Urothelium cell line (cell line): ENCODE measurements around the gene RPL41.
"Not testable (repeated sequence)": the region's sequence is repeated elsewhere in the genome, so short reads cannot be mapped to it uniquely, and the experiment has no call there.

Experiments
- DNase-seq: peaks from one replicate; pipeline ENCODE4 v3.0.0; 2011; ENCODE audit warnings: low spot score, mixed read lengths
- FAIRE-seq: peaks from 2 replicates; lab custom pipeline; 2011; peaks lifted over from hg19 to GRCh38; lab: Jason Lieb, UNC

RPL41 gene

GRCh38 chr12:56102683-56103065 lies 13.8 kb upstream of the RPL41 start:
- DNase-seq, result no peak
- no peak for FAIRE-seq

- DNase-seq (no peak), FAIRE-seq (no peak)
Observed at GRCh38 chr12:56103066-56103711, 13.2 kb upstream of the RPL41 start.

GRCh38 chr12:56103823-56104108 lies 12.7 kb upstream of the RPL41 start:
- DNase-seq, result no peak
- FAIRE-seq, result no peak

GRCh38 chr12:56104109-56104814 lies 12.2 kb upstream of the RPL41 start, which contains the start of gene PA2G4:
Gene PA2G4, plus strand, starts transcription at chr12:56104559. Its CDS starts 179 bp downstream, at chr12:56104738.
- FAIRE-seq, result no peak
- DNase-seq, result peak; percentile 98

GRCh38 chr12:56104815-56105608 lies 11.4 kb upstream of the RPL41 start:
- FAIRE-seq, result no peak
- DNase-seq, result no peak

- FAIRE-seq (no peak), DNase-seq (no peak)
Observed at GRCh38 chr12:56105609-56105902, 10.9 kb upstream of the RPL41 start.

- DNase-seq, result no peak
- no peak for FAIRE-seq
Observed at GRCh38 chr12:56107242-56107641, 9.2 kb upstream of the RPL41 start.

- no peak for FAIRE-seq
- DNase-seq, result no peak
Observed at GRCh38 chr12:56110571-56110970, 5.9 kb upstream of the RPL41 start.

GRCh38 chr12:56114084-56114483 lies 2.3 kb upstream of the RPL41 start:
- DNase-seq, result no peak
- no peak for FAIRE-seq

- DNase-seq (no peak), FAIRE-seq (no peak)
Observed at GRCh38 chr12:56115329-56115728, 1.1 kb upstream of the RPL41 start.

- not testable (repeated sequence) for FAIRE-seq, DNase-seq
Observed at GRCh38 chr12:56117082-56117706, 761 bp downstream of the RPL41 start.

- DNase-seq (peak; percentile 94), FAIRE-seq (peak; percentile 89)
Observed at GRCh38 chr12:56117778-56118687, 1.6 kb downstream of the RPL41 start, which contains the start of gene ZC3H10. Gene ZC3H10, plus strand, starts transcription at chr12:56118266. Its CDS starts 2,297 bp downstream, at chr12:56120563.

GRCh38 chr12:56118688-56119357 lies 2.4 kb downstream of the RPL41 start:
- DNase-seq (no peak), FAIRE-seq (no peak)

GRCh38 chr12:56119361-56119796 lies 2.9 kb downstream of the RPL41 start:
- peak; percentile 78 for DNase-seq
- no peak for FAIRE-seq

- DNase-seq (peak; percentile 56), FAIRE-seq (no peak)
Observed at GRCh38 chr12:56120158-56120846, 3.9 kb downstream of the RPL41 start.

GRCh38 chr12:56121204-56121870 lies 4.9 kb downstream of the RPL41 start:
- FAIRE-seq (no peak), DNase-seq (no peak)

GRCh38 chr12:56122637-56123036 lies 6.2 kb downstream of the RPL41 start:
- DNase-seq (no peak), FAIRE-seq (no peak)

GRCh38 chr12:56124133-56124532 lies 7.7 kb downstream of the RPL41 start:
- FAIRE-seq, result no peak
- no peak for DNase-seq
